Measurements from ENCODE around the gene UBE2S.

The UBE2S gene

DNA sequence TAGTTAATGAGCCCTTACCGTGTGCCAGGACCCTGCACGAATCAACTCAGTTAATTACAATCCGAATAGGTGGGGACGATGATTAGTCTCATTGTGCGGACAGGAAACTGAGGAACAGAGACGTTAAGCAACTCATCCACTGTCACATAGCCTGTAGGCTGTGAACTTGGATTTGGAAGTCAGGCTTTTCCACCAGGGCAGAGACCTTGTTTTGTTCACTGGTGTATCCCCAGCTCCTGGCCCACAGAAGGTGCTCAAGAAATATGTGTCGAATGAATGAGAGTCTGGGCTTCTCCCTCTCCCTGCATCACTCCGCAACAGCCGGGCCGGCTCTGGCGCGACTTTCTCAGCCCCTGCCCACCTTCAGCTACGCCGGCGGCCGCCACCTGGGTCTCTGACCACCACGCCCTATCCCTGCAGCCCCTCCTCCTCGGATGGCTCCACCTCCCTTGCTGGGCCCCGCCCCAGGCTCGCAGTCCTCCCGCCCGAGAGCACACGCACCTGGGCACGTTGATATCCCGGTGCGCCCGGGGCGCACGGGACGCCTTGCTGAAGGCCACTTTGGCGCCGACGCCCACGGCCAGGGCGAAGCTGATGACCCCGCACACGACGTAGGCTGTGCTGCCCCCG, 34.2 kb upstream of the UBE2S start:
- no peak for TF ChIP-seq CEBPB (IDR thresholded peaks at IDR 0.05)
- no peak for TF ChIP-seq TEAD4 (IDR thresholded peaks at IDR 0.05)
- TF ChIP-seq ZBTB7A (IDR thresholded peaks at IDR 0.05; ENCODE audit: low read depth) = 0 out of 2 replicates have a peak, but pooled peaks have one; percentile 37
- TF ChIP-seq NFIC (IDR thresholded peaks at IDR 0.05) = no peak
- TF ChIP-seq MAX (IDR thresholded peaks at IDR 0.05) = 0 out of 2 replicates have a peak, but pooled peaks have one; percentile 56

- TF ChIP-seq REST (IDR thresholded peaks at IDR 0.05; ENCODE audit: low read depth) = no peak
- no peak for TF ChIP-seq MAX (IDR thresholded peaks at IDR 0.05)
Measured at GRCh38 chr19:55441319-55441691, 33.7 kb upstream of the UBE2S start.

- TF ChIP-seq YY1 (IDR thresholded peaks at IDR 0.05; ENCODE audit: low read depth) = no peak
- no peak for TF ChIP-seq EGR1 (IDR thresholded peaks at IDR 0.05)
- no peak for TF ChIP-seq CREB1 (IDR thresholded peaks at IDR 0.05; ENCODE audit: low read depth)
- no peak for TF ChIP-seq TEAD4 (IDR thresholded peaks at IDR 0.05)
- no peak for TF ChIP-seq TCF12 (IDR thresholded peaks at IDR 0.05; ENCODE audit: low read depth)
- TF ChIP-seq NFIC (IDR thresholded peaks at IDR 0.05) = no peak
- TF ChIP-seq EP300 (IDR thresholded peaks at IDR 0.05; ENCODE audit: borderline replicate concordance) = no peak
- TF ChIP-seq MAX (IDR thresholded peaks at IDR 0.05) = no peak
- TF ChIP-seq ZBTB7A (IDR thresholded peaks at IDR 0.05; ENCODE audit: low read depth) = no peak
- no peak for TF ChIP-seq CEBPB (IDR thresholded peaks at IDR 0.05)
- no peak for TF ChIP-seq RAD21 (IDR thresholded peaks at IDR 0.05; ENCODE audit: low read depth)
- TF ChIP-seq, protein P1, sequence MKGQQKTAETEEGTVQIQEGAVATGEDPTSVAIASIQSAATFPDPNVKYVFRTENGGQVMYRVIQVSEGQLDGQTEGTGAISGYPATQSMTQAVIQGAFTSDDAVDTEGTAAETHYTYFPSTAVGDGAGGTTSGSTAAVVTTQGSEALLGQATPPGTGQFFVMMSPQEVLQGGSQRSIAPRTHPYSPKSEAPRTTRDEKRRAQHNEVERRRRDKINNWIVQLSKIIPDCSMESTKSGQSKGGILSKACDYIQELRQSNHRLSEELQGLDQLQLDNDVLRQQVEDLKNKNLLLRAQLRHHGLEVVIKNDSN (IDR thresholded peaks at IDR 0.05) = no peak
- no peak for TF ChIP-seq FOXM1 (IDR thresholded peaks at IDR 0.05; ENCODE audit: borderline replicate concordance, low read depth)
Measured at GRCh38 chr19:55440411-55441105, 33.0 kb upstream of the UBE2S start.

DNA sequence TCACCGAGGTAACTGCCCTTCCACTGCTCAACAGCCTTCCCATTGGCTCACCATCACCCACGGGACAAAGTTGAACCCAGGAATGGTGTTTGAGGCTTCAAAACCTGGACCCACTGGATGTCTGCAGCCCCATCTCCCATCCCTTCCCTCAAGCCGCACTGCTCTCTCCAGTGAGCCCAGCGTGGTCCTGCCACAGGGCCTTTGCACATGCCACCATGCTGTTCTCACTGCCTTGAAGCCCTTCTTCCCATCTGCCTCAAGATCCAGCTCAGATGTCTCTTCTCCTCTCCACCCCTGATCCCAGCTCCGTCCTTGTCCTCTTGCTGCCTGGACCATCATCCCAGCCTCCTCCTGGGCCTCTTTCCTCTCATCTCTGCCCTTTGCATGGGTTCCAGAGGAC, 31.5 kb upstream of the UBE2S start:
- no peak for TF ChIP-seq CREB1 (IDR thresholded peaks at IDR 0.05; ENCODE audit: low read depth)
- no peak for TF ChIP-seq TEAD4 (IDR thresholded peaks at IDR 0.05)
- TF ChIP-seq FOXM1 (IDR thresholded peaks at IDR 0.05; ENCODE audit: borderline replicate concordance, low read depth) = no peak
- TF ChIP-seq RAD21 (IDR thresholded peaks at IDR 0.05; ENCODE audit: low read depth) = no peak
- TF ChIP-seq, protein P1 (IDR thresholded peaks at IDR 0.05) = no peak
- no peak for TF ChIP-seq CEBPB (IDR thresholded peaks at IDR 0.05)
- no peak for TF ChIP-seq MAX (IDR thresholded peaks at IDR 0.05)
- no peak for TF ChIP-seq TAF1 (IDR thresholded peaks at IDR 0.05; ENCODE audit: low read depth)
- no peak for TF ChIP-seq YY1 (IDR thresholded peaks at IDR 0.05; ENCODE audit: low read depth)
- no peak for TF ChIP-seq NFIC (IDR thresholded peaks at IDR 0.05)
- TF ChIP-seq TCF12 (IDR thresholded peaks at IDR 0.05; ENCODE audit: low read depth) = no peak

GRCh38 chr19:55437410-55437809, 29.8 kb upstream of the UBE2S start:
- peak; percentile 55; the same call in 1 of the 2 replicates for TF ChIP-seq MAX (IDR thresholded peaks at IDR 0.05)
- peak; percentile 98 for TF ChIP-seq REST (IDR thresholded peaks at IDR 0.05; ENCODE audit: low read depth)
- no peak for TF ChIP-seq YY1 (IDR thresholded peaks at IDR 0.05; ENCODE audit: low read depth)
- no peak for TF ChIP-seq TAF1 (IDR thresholded peaks at IDR 0.05; ENCODE audit: low read depth)

DNA sequence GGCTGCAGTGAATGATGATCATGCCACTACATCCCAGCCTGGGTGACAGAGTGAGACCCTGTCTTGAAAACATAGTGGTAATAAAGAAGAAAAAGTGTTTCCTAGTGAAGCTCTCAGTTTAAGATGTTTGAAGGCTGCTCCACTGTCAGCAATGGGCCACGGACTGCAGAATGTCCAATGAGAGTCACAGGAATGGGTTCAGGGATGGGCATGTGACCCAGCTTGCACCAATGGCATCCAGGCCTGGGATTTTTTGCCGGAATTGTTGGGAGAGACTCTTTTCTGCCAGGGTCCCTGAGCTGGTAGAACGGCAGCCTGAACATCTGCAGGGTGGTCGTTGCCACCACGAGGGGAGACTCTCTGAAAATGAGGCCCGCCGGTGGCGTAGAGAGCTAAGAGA, 29.3 kb upstream of the UBE2S start:
- TF ChIP-seq, protein P1 (IDR thresholded peaks at IDR 0.05) = peak; percentile 48; the same call in 1 of the 2 replicates
- TF ChIP-seq TEAD4 (IDR thresholded peaks at IDR 0.05) = no peak

Data from Ishikawa (cell line).